Heart left ventricle (tissue), 16 donors: Measurements from ENCODE around the gene CD164L2. TPM values are rescaled to one million over a fixed set of nuclear protein-coding genes. Genes with fewer than 3 reads are reported as not detected.

Experiments
- ATAC-seq, 4 donors: fragments of 200-7000 bp; cut with Tn5 transposase; one replicate each; pipeline ENCODE4 v1.9.1; 2020 to 2022; ENCODE audit warnings: moderate library complexity in 4 of 4, mild to moderate bottlenecking in 3 of 4, moderate number of reproducible peaks in 1 of 4
- DNase-seq, 5 donors: peaks; one replicate each; pipeline ENCODE4 v3.0.0-alpha.2; 2020
- H3K27ac ChIP-seq, 12 donors: fragments of 200-600 bp; sonication (generic) in 4 of 12; one replicate each; pipeline versions ENCODE4 v1.5.0 to v1.8.0; 2016 to 2022; ENCODE audit warnings: mild to moderate bottlenecking in 2 of 12
- H3K27me3 ChIP-seq, 9 donors: fragments of 200-600 bp; sonication (generic) in 2 of 9; one replicate each; pipeline versions ENCODE4 v1.5.1 to v1.8.0; 2016 to 2022; ENCODE audit warnings: mild to moderate bottlenecking in 3 of 9
- H3K36me3 ChIP-seq, 9 donors: fragments of 200-600 bp; sonication (generic) in 2 of 9; one replicate each; pipeline versions ENCODE4 v1.5.0 to v1.8.0; 2018 to 2022; ENCODE audit warnings: mild to moderate bottlenecking in 2 of 9
- H3K4me1 ChIP-seq, 12 donors: fragments of 200-600 bp; sonication (generic) in 4 of 12; one replicate each; pipeline versions ENCODE4 v1.5.0 to v1.8.0; 2016 to 2022; ENCODE audit warnings: mild to moderate bottlenecking in 3 of 12
- H3K4me3 ChIP-seq, 12 donors: fragments of 200-600 bp; sonication (generic) in 4 of 12; one replicate each; pipeline versions ENCODE4 v1.5.0 to v1.8.0; 2017 to 2022; ENCODE audit warnings: mild to moderate bottlenecking in 9 of 12, moderate library complexity in 4 of 12
- H3K9me3 ChIP-seq, 12 donors: fragments of 200-600 bp; sonication (generic) in 4 of 12; one replicate each; pipeline versions ENCODE4 v1.5.0 to v1.8.0; 2016 to 2022; ENCODE audit warnings: mild to moderate bottlenecking in 1 of 12
- POLR2A ChIP-seq, 2 donors: fragments of 450-650 bp; IDR thresholded peaks; one replicate each; pipeline ENCODE4 v1.6.1; 2017; ENCODE audit warnings: antibody characterized with exemption in 2 of 2, mild to moderate bottlenecking in 2 of 2, moderate library complexity in 2 of 2
- WGBS, 4 donors: extraction: QIAGEN DNeasy Blood & Tissue Kit in 2 of 4; methylation state at CpG; one replicate each; pipeline versions ENCODE4 v1.1.5 to v1.1.7; 2013 to 2018; 5-methylcytosine and 5-hydroxymethylcytosine counted together
- intact Hi-C, 10 donors: fragments of 100-400 bp; cut with DNase I; formaldehyde crosslinking; loops; one replicate each; pipeline versions ENCODE4 v1.11.1 to v1.14.2; 2022
- polyA plus RNA-seq, 2 donors: library from polyadenylated mRNA; stranded (reverse); fragments of 200-250 nt; gene quantifications; one replicate each; pipeline ENCODE4 v1.2.3, GENCODE V29; 2013
- total RNA-seq, 9 donors: library from RNA; depleted of rRNA in 2 of 9; stranded (reverse); fragments of >200 nt in 2 of 9; fragmentation: NEBNext Ultra II Directional in 3 of 9; extraction: Animal tissue kit (Norgen Biotek cat#: 25700) in 3 of 9; gene quantifications; one replicate each; pipeline versions ENCODE4 v1.1.0 to v1.2.4, GENCODE V29; 2016 to 2023
- TF ChIP-seq, protein P1 (sequence below), 12 donors: fragments of 200-600 bp; sonication (generic) in 4 of 12; IDR thresholded peaks; one replicate each; pipeline versions ENCODE4 v1.5.0 to v1.8.0; 2018 to 2022; ENCODE audit warnings: antibody characterized with exemption in 12 of 12, mild to moderate bottlenecking in 5 of 12
- donor health status: ischemic (EF 13 %, LVEDD 7.1; RV severe dilation, severe dysfunction).
- donor health status: healthy with polysubstance abuse.
- donor health status: DM: no; HTN: yes; CAD: no.
- donor health status: DM: no; HTN: no; CAD: no.
- donor health status: ischemic (EF 25% LVEDD 6.9; RV normal size, moderate dysfunction).
- donor health status: ischemic (EF 25% LVEDD 5.7; RV mildly dilated, moderate dysfunction).
- donor health status: healthy.
- donor health status: DM: yes; HTN: yes; CAD: no.
- donor health status: ischemic (EF 35%, LVEDD 5.7; RV mildly dilated, moderate dysfunction).
- donor health status: nonischemic (EF 11% LVEDD 7.7; RV severe dilation, severe dysfunction).
- donor health status: DM: yes; HTN: yes; CAD: no.
- donor health status: PGD.
- donor health status: ischemic (EF 29% LVEDD 5.4; RV normal size, mild dysfunction).
- donor health status: nonischemic (EF 23%, LVEDD 6.1; RV moderate dilation, normal function).

Gene CD164L2
- total and polyA plus RNA-seq, 11 donors, result not detected

DNA sequence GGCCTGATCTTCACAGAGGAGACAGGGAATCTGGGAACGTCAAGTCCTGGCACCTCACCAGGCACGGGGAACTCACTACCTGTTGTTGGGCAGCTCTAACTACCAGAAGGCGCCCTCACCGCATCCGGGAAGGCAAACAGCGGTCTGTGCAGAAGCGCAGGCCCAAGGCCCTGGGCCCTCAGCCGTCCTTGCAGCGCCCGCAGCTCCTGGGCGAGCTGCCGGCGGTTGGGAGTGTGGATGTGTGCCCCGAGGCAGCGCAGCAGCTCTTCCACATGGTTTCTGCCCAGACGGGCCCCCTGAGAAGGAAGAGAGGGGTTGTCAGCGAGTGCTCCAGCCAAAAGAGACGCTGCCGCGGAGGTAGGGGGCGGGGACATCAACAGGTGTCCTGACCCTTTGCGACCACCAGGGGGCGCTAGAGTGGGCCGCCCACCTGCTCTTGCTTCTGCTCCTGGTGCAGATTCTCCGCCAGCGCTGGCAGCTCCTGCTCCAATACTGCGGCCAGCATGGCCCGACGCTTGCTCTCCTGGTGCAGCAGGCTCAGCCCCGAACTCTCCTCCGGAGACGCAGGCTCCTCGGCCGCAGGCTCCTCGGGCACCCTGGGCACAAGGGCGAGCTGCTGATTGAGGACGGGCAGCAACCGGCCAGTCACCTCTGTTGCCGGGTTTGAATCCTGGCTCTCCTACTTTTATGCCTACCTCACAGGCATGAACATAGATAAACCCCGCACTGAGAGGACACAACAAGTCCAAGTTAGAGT is 25.7 kb downstream of the CD164L2 start:
- WGBS, 4 donors, result 37 to 49% (median 46%) methylated on average over 21 to 40 of the region's 40 CpGs

DNA sequence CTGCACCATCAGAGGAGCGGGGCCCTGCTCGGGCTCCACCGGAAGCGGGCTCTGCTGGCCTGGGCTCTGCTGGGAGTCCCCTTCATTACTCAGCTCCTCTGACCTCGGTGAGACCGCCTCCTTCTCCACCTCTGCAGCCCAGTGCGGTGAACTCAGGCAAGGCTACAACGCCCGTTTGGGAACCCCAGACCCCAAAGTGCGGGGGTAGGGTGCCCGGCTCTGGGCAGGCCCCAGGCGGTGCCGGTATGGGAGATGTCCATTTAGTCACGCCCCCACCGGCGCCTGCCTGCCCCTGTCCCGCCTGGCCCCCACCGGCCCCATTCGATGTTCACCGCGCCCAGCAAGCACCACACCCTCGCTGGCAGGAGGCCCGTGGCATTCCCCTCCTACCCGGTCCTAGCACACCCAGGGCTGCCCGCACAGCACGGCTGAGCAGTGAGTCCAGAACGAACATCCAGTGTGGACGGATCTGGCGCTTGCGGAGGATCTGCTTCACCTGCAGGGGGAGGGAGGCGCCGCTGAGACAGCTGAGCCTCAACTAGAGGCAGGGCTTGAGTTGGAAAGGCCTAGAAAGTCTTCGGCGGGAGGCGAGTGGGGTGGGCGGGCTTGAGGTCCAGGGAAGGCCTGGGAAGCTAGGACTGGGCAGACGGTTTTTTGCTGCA is 26.4 kb downstream of the CD164L2 start:
- peak overlapping the region in 1 of 12 donors; percentile 9 for H3K27ac ChIP-seq
- intact Hi-C loops, result loop anchor here in 9 of 10 donors (2.0 to 10.0 kb wide), 4 partner anchors 32 to 56 kb away; partner anchors contain the start of gene GPR3 (in 8 of the 9)
- H3K9me3 ChIP-seq, result no peaks in the 10 kb centered on the region
- TF ChIP-seq POLR2A (IDR thresholded peaks at IDR 0.05), result no peak
- DNase-seq (peak in 1 of 5 donors; percentile 25), ATAC-seq (no peak)
- H3K27me3 ChIP-seq, result no peaks in the 10 kb centered on the region
- peaks cover 0 to 86% (median 78%) of the 10 kb centered on the region in 9 donors for H3K36me3 ChIP-seq
- H3K4me1 ChIP-seq, result peaks cover 0 to 27% (median 6%) of the 10 kb centered on the region in 12 donors
- 87 to 91% (median 88%) methylated on average over 28 to 37 of the region's 37 CpGs for WGBS, 4 donors
- peak overlapping the region in 1 of 12 donors; percentile 42 for H3K4me3 ChIP-seq

More for the DNA sequence above, 25.7 kb downstream of the CD164L2 start:
- intact Hi-C loops, result loop anchor here in 9 of 10 donors (2.0 to 10.0 kb wide), 4 partner anchors 31 to 57 kb away; partner anchors contain the start of gene GPR3 (in 8 of the 9)
- H3K4me3 ChIP-seq, result peak overlapping the region in 2 of 12 donors; percentile 11 to 42
- TF ChIP-seq, protein P1, sequence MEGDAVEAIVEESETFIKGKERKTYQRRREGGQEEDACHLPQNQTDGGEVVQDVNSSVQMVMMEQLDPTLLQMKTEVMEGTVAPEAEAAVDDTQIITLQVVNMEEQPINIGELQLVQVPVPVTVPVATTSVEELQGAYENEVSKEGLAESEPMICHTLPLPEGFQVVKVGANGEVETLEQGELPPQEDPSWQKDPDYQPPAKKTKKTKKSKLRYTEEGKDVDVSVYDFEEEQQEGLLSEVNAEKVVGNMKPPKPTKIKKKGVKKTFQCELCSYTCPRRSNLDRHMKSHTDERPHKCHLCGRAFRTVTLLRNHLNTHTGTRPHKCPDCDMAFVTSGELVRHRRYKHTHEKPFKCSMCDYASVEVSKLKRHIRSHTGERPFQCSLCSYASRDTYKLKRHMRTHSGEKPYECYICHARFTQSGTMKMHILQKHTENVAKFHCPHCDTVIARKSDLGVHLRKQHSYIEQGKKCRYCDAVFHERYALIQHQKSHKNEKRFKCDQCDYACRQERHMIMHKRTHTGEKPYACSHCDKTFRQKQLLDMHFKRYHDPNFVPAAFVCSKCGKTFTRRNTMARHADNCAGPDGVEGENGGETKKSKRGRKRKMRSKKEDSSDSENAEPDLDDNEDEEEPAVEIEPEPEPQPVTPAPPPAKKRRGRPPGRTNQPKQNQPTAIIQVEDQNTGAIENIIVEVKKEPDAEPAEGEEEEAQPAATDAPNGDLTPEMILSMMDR (IDR thresholded peaks at IDR 0.05), result peak; percentile 94 to 100 (median 98)
- no peak for TF ChIP-seq POLR2A (IDR thresholded peaks at IDR 0.05)
- peaks cover 0 to 93% (median 85%) of the 10 kb centered on the region in 9 donors for H3K36me3 ChIP-seq
- H3K27me3 ChIP-seq, result no peaks in the 10 kb centered on the region
- peaks cover 0 to 27% (median 6%) of the 10 kb centered on the region in 12 donors for H3K4me1 ChIP-seq
- ATAC-seq (peak; percentile 28 to 83 (median 62)), DNase-seq (peak; percentile 70 to 88 (median 80))
- peak overlapping the region in 1 of 12 donors; percentile 9 for H3K27ac ChIP-seq
- H3K9me3 ChIP-seq, result no peaks in the 10 kb centered on the region

DNA sequence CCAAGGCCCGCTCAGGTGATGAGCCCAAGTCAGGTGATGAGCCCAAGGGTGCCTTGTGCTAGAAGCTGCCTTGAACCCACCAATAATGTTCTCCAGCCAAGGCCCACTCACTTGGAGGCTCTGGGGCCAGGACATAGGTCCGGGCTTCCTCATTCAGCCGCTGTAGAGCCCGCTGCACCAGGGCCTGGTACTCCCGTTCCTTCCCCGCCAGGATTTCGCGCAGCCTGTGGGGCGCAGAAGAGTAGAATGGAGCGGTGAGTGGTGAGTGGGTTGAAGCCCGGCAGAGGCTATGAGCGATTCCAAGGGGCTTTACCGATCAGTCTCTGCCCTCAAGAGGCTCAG is 26.9 kb downstream of the CD164L2 start:
- Histone ChIP-seq H3K4me3 (no peak overlapping the region), H3K36me3 (peaks cover 0 to 81% (median 73%) of the 10 kb centered on the region in 9 donors), H3K4me1 (peaks cover 0 to 31% (median 6%) of the 10 kb centered on the region in 12 donors), H3K27me3 (no peaks in the 10 kb centered on the region), H3K27ac (no peak overlapping the region), H3K9me3 (no peaks in the 10 kb centered on the region)
- TF ChIP-seq POLR2A (IDR thresholded peaks at IDR 0.05), result no peak
- TF ChIP-seq, protein P1 (IDR thresholded peaks at IDR 0.05), result no peak
- DNase-seq (peak in 1 of 5 donors; percentile 21), ATAC-seq (no peak)
- intact Hi-C loops, result loop anchor here in 9 of 10 donors (2.0 to 10.0 kb wide), 4 partner anchors 33 to 55 kb away; partner anchors contain the start of gene GPR3 (in 8 of the 9)
- WGBS, 4 donors, result 91 to 95% (median 93%) methylated on average over 8 to 13 of the region's 13 CpGs

- DNase-seq (no peak), ATAC-seq (no peak)
- Histone ChIP-seq H3K27me3 (no peaks in the 10 kb centered on the region), H3K36me3 (peaks cover 0 to 75% (median 67%) of the 10 kb centered on the region in 9 donors), H3K27ac (no peak overlapping the region), H3K9me3 (no peaks in the 10 kb centered on the region), H3K4me3 (no peak overlapping the region), H3K4me1 (peaks cover 0 to 32% (median 11%) of the 10 kb centered on the region in 12 donors)
- WGBS, 4 donors, result 86 to 96% (median 95%) methylated on average over 5 of the region's 5 CpGs
- no peak for TF ChIP-seq POLR2A (IDR thresholded peaks at IDR 0.05)
- TF ChIP-seq, protein P1 (IDR thresholded peaks at IDR 0.05), result no peak
- intact Hi-C loops, result loop anchor here in 9 of 10 donors (2.0 to 10.0 kb wide), 4 partner anchors 33 to 55 kb away; partner anchors contain the start of gene GPR3 (in 8 of the 9)
Observed at GRCh38 chr1:27355683-27356082, 27.4 kb downstream of the CD164L2 start.
